Measurements from ENCODE around the gene KLHL11. TPM values are rescaled to one million over a fixed set of nuclear protein-coding genes. Genes with fewer than 3 reads are reported as not detected.

KLHL11 gene
- total and polyA plus RNA-seq, 4 donors, result 0.68 to 12.6 (median 7.1) TPM

- WGBS, result 88% methylated on average over 4 of the region's 4 CpGs
- Histone ChIP-seq H3K9ac (ENCODE audit: low read depth in 1 of 2, low read length in 2 of 2) (no peak overlapping the region), H3K4me3 (ENCODE audit: low read depth in 1 of 3, low read length in 3 of 3) (no peak overlapping the region), H3K36me3 (ENCODE audit: control insufficient read depth in 4 of 4, insufficient read depth in 3 of 4, low read depth in 1 of 4, low read length in 3 of 4) (peaks cover 3 to 34% (median 22%) of the 10 kb centered on the region in 4 donors), H3K27me3 (ENCODE audit: control insufficient read depth in 4 of 4, insufficient read depth in 4 of 4, low read length in 3 of 4) (no peaks in the 10 kb centered on the region), H3K27ac (ENCODE audit: low read depth in 1 of 2, low read length in 2 of 2) (peak overlapping the region in 1 of 2 donors; percentile 51), H3K4me1 (ENCODE audit: control insufficient read depth in 4 of 4, insufficient read depth in 4 of 4, low read length in 3 of 4) (peaks cover 10 to 32% (median 26%) of the 10 kb centered on the region in 4 donors), H3K9me3 (ENCODE audit: control insufficient read depth in 4 of 4, low read length in 3 of 4) (no peaks in the 10 kb centered on the region)
- DNase-seq (ENCODE audit: low spot score), result no peak
- TF ChIP-seq TAF1 (conservative IDR thresholded peaks at IDR 0.05), result no peak
- no peak for TF ChIP-seq FOXA1 (IDR thresholded peaks at IDR 0.05)
- no peak for TF ChIP-seq HNF4A (conservative IDR thresholded peaks at IDR 0.05)
- no peak for TF ChIP-seq YY1 (IDR thresholded peaks at IDR 0.05)
- TF ChIP-seq, protein P1, sequence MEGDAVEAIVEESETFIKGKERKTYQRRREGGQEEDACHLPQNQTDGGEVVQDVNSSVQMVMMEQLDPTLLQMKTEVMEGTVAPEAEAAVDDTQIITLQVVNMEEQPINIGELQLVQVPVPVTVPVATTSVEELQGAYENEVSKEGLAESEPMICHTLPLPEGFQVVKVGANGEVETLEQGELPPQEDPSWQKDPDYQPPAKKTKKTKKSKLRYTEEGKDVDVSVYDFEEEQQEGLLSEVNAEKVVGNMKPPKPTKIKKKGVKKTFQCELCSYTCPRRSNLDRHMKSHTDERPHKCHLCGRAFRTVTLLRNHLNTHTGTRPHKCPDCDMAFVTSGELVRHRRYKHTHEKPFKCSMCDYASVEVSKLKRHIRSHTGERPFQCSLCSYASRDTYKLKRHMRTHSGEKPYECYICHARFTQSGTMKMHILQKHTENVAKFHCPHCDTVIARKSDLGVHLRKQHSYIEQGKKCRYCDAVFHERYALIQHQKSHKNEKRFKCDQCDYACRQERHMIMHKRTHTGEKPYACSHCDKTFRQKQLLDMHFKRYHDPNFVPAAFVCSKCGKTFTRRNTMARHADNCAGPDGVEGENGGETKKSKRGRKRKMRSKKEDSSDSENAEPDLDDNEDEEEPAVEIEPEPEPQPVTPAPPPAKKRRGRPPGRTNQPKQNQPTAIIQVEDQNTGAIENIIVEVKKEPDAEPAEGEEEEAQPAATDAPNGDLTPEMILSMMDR (IDR thresholded peaks at IDR 0.05; ENCODE audit: low read depth, low read length, missing input control), result no peak
- no peak for TF ChIP-seq ZBTB33 (IDR thresholded peaks at IDR 0.05)
- TF ChIP-seq MAX (IDR thresholded peaks at IDR 0.05), result no peak
- TF ChIP-seq RXRA (IDR thresholded peaks at IDR 0.05), result no peak
- no peak for TF ChIP-seq RAD21 (IDR thresholded peaks at IDR 0.05)
- TF ChIP-seq NR2F2 (IDR thresholded peaks at IDR 0.05), result no peak
- TF ChIP-seq ATF3 (IDR thresholded peaks at IDR 0.05), result no peak
- no peak for TF ChIP-seq FOXA2 (IDR thresholded peaks at IDR 0.05)
- TF ChIP-seq HNF4G (IDR thresholded peaks at IDR 0.05), result no peak
- TF ChIP-seq SP1 (IDR thresholded peaks at IDR 0.05), result no peak
- no peak for TF ChIP-seq JUND (IDR thresholded peaks at IDR 0.05)
Measured at GRCh38 chr17:41913798-41914197, 48.6 kb upstream of the KLHL11 start.

- no peak overlapping the region for H3K9ac ChIP-seq (ENCODE audit: low read depth in 1 of 2, low read length in 2 of 2)
- peaks cover 9 to 36% (median 27%) of the 10 kb centered on the region in 4 donors for H3K4me1 ChIP-seq (ENCODE audit: control insufficient read depth in 4 of 4, insufficient read depth in 4 of 4, low read length in 3 of 4)
- WGBS, result 98% methylated on average over 1 of the region's 1 CpG
- TF ChIP-seq JUND (IDR thresholded peaks at IDR 0.05) (no peak), EGR1 (IDR thresholded peaks at IDR 0.05; ENCODE audit: low read depth in 2 of 2) (no peak), RXRA (IDR thresholded peaks at IDR 0.05) (no peak), FOXA2 (IDR thresholded peaks at IDR 0.05) (no peak), REST (IDR thresholded peaks at IDR 0.05) (no peak), ATF3 (IDR thresholded peaks at IDR 0.05) (no peak), HNF4G (IDR thresholded peaks at IDR 0.05) (no peak), MAX (IDR thresholded peaks at IDR 0.05) (no peak), RAD21 (IDR thresholded peaks at IDR 0.05) (no peak), HNF4A (conservative IDR thresholded peaks at IDR 0.05) (no peak), FOXA1 (IDR thresholded peaks at IDR 0.05) (no peak), NR2F2 (IDR thresholded peaks at IDR 0.05) (no peak), ZBTB33 (IDR thresholded peaks at IDR 0.05) (no peak), TAF1 (conservative IDR thresholded peaks at IDR 0.05) (no peak), SP1 (IDR thresholded peaks at IDR 0.05) (no peak)
- TF ChIP-seq, protein P1 (IDR thresholded peaks at IDR 0.05; ENCODE audit: low read depth, low read length, missing input control), result no peak
- no peaks in the 10 kb centered on the region for H3K9me3 ChIP-seq (ENCODE audit: control insufficient read depth in 4 of 4, low read length in 3 of 4)
- H3K27me3 ChIP-seq (ENCODE audit: control insufficient read depth in 4 of 4, insufficient read depth in 4 of 4, low read length in 3 of 4), result no peaks in the 10 kb centered on the region
- H3K4me3 ChIP-seq (ENCODE audit: low read depth in 1 of 3, low read length in 3 of 3), result no peak overlapping the region
- no peak for DNase-seq (ENCODE audit: low spot score)
- no peak overlapping the region for H3K27ac ChIP-seq (ENCODE audit: low read depth in 1 of 2, low read length in 2 of 2)
- H3K36me3 ChIP-seq (ENCODE audit: control insufficient read depth in 4 of 4, insufficient read depth in 3 of 4, low read depth in 1 of 4, low read length in 3 of 4), result peaks cover 3 to 36% (median 24%) of the 10 kb centered on the region in 4 donors
Measured at GRCh38 chr17:41912925-41913324, 47.7 kb upstream of the KLHL11 start.

All from liver (tissue), 9 donors.